NCI-H2107 treated with DMSO at 0.1 percent for 48 hours (cell line): Measurements from ENCODE around the gene UGT3A1.

Source experiments
- DNase-seq: peaks from one replicate; lab custom pipeline; 2025; ENCODE audit not compliant: unreplicated experiment; lab: John Stamatoyannopoulos, UW

Gene UGT3A1

GRCh38 chr5:35919191-35919590 lies 72.0 kb downstream of the UGT3A1 start:
- no peak for DNase-seq

GRCh38 chr5:35908814-35909213 lies 82.4 kb downstream of the UGT3A1 start:
- no peak for DNase-seq

DNA sequence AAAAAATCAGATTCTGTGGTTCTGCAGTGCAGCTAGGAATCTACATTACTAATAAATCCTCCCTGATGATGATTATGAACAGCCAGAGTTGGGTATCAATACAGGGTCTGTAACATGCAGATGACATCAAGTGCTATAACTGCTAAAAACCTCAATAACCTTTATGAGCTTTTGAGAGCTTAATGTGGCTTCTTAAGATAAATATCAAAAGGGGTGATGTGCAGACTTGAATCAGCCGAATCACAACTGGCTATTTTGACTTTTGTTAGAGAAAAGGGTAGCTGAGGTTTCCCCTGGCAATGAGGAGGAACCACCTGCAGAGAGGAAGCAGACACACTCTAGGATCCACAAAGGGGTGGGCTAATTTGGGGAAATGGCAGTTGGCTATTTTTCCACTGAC lies 83.0 kb downstream of the UGT3A1 start:
- no peak for DNase-seq

DNA sequence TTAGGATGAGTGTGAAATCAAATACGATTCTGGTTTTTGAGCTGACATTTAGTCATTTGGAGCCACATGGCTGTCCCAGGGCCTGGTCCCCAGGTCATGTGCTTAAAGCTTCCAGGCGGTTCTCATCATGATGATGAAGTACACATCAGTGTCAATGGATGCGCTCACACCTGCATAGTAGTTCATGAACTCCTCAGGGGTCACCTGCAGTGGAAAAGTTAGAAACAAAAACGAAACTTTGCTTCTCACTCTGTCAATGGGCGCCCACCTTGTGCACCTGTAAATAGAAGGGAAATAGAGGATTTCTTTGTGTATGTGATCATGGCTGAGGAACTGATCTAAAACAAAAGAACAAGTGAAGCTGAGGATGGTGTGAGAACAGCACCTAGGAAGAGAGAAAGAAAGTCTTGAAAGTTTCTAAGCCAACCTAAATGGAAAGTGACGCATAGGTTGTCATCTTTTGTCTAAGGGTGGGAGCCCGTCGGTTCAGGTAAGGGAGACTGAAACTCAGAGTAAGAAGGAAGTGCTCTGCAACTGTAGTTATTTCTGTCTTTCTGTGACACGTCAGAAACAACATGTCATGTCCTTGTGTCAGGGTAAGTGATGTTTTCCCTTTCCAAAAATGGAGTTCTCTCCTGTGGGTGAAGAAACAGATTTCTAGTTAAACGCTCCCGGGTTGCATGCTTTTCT lies 86.6 kb downstream of the UGT3A1 start:
- DNase-seq: no peak

- DNase-seq: no peak
Measured at GRCh38 chr5:35903631-35904203, 87.5 kb downstream of the UGT3A1 start.

- DNase-seq: no peak
Measured at GRCh38 chr5:35902046-35902672, 89.0 kb downstream of the UGT3A1 start.
